Measurements from ENCODE around the gene LPGAT1. TPM values are rescaled to one million over a fixed set of nuclear protein-coding genes. Genes with fewer than 3 reads are reported as not detected.
A peak's percentile ranks its signal among the peaks of the same experiment; 100 is the strongest.

Gene LPGAT1
- total and polyA plus RNA-seq, 2 donors from 2014 or later = 7.1 to 67.4 TPM

DNA sequence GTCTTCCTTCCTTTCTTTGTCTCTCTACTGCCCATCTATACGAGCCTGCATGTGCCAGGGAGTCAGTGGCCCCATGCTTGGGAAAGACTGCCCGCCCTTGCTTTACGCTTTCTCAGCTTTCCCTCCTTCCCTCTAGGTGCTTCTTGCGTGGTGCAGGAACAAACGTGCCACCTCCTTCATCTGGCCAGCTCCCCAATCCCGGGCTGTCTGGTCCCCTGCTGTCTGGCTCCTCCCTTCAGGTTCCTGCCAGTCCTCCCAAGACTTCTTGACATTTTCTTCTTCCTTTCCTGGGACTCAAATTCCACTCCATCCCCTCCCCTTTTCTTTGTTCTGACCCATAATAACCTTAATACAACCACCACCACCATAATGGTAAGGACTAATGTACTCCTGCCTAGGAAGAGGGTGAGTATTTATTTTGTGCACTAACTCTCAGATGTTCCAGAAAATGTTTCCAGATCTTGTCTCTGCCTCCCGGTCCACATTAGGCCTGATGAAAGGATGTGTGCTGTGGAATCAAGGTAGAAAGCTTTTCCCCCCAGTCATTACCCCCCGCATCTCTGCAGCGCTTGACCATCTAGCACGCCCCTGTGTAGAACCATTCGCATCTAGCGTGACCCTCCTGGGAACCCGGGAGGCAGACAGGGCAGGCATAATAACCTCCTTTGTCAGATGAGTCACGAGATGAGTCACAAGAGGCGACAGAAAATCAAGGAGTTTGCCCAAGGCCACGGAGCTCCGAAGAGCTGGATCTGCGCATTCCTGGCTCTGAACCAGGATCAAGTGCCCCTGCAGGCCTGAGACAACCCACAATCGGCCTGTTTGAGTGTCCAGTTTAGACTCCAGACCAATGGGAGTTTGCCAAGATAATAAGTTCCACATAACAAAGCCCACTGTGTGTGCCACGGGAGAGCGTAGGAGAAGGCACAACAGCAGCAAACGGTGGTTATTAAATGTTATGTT, 95.1 kb downstream of the LPGAT1 start:
- H3K36me3 ChIP-seq (ENCODE audit: control insufficient read depth in 2 of 3, insufficient read depth in 3 of 3, low read length in 3 of 3) = no peaks in the 10 kb centered on the region
- no peak overlapping the region for H3K27ac ChIP-seq (ENCODE audit: low read depth in 2 of 2, low read length in 2 of 2)
- H3K27me3 ChIP-seq (ENCODE audit: control insufficient read depth, insufficient read depth, low read length) = no peaks in the 10 kb centered on the region
- no peaks in the 10 kb centered on the region for H3K4me1 ChIP-seq (ENCODE audit: control insufficient read depth in 2 of 3, insufficient read depth in 2 of 3, low read depth in 1 of 3, low read length in 3 of 3)
- no peaks in the 10 kb centered on the region for H3K9me3 ChIP-seq (ENCODE audit: control insufficient read depth in 2 of 3, insufficient read depth in 1 of 3, low read length in 3 of 3)
- no peak for TF ChIP-seq CTCF (IDR thresholded peaks at IDR 0.05; ENCODE audit: borderline replicate concordance, extremely low read depth, insufficient read depth)
- no peak for FAIRE-seq
- H3K9ac ChIP-seq (ENCODE audit: low read length in 3 of 3) = no peak overlapping the region
- intact Hi-C loops (cut with DNase I) = no loop called here
- H3K4me3 ChIP-seq (ENCODE audit: low read length in 3 of 3) = no peak overlapping the region
- DNase-seq = no peak

DNA sequence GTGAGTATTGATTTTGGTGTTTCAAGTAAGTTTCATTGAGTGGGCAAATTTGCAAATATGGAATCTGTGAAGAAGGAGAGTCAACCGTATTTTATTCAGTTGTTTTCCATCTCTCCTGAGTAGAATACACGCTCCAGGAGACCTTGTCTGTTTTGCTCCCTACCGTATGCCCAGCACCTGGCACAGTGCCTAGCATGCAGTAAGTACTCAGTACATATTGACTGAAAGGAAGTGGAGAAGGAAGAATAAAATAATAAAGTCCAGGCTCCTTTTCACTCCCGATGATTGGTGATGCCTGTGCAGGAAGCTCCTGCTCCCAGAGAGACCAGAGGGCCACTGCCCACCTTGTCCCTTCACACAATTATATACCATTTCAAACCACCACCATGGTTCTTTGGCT, 95.8 kb downstream of the LPGAT1 start:
- Histone ChIP-seq H3K36me3 (ENCODE audit: control insufficient read depth in 2 of 3, insufficient read depth in 3 of 3, low read length in 3 of 3) (no peaks in the 10 kb centered on the region), H3K27ac (ENCODE audit: low read depth in 2 of 2, low read length in 2 of 2) (no peak overlapping the region), H3K4me3 (ENCODE audit: low read length in 3 of 3) (no peak overlapping the region), H3K27me3 (ENCODE audit: control insufficient read depth, insufficient read depth, low read length) (no peaks in the 10 kb centered on the region), H3K9ac (ENCODE audit: low read length in 3 of 3) (no peak overlapping the region), H3K9me3 (ENCODE audit: control insufficient read depth in 2 of 3, insufficient read depth in 1 of 3, low read length in 3 of 3) (no peaks in the 10 kb centered on the region), H3K4me1 (ENCODE audit: control insufficient read depth in 2 of 3, insufficient read depth in 2 of 3, low read depth in 1 of 3, low read length in 3 of 3) (no peaks in the 10 kb centered on the region)
- intact Hi-C loops (cut with DNase I) = no loop called here
- FAIRE-seq (no peak), DNase-seq (no peak)
- TF ChIP-seq CTCF (IDR thresholded peaks at IDR 0.05; ENCODE audit: borderline replicate concordance, extremely low read depth, insufficient read depth) = no peak

- FAIRE-seq (no peak), DNase-seq (peak in 1 of 5 donors; percentile 11)
- Histone ChIP-seq H3K4me3 (ENCODE audit: low read length in 3 of 3) (no peak overlapping the region), H3K36me3 (ENCODE audit: control insufficient read depth in 2 of 3, insufficient read depth in 3 of 3, low read length in 3 of 3) (no peaks in the 10 kb centered on the region), H3K27ac (ENCODE audit: low read depth in 2 of 2, low read length in 2 of 2) (no peak overlapping the region), H3K27me3 (ENCODE audit: control insufficient read depth, insufficient read depth, low read length) (no peaks in the 10 kb centered on the region), H3K4me1 (ENCODE audit: control insufficient read depth in 2 of 3, insufficient read depth in 2 of 3, low read depth in 1 of 3, low read length in 3 of 3) (no peaks in the 10 kb centered on the region), H3K9me3 (ENCODE audit: control insufficient read depth in 2 of 3, insufficient read depth in 1 of 3, low read length in 3 of 3) (no peaks in the 10 kb centered on the region), H3K9ac (ENCODE audit: low read length in 3 of 3) (no peak overlapping the region)
- intact Hi-C loops (cut with DNase I) = no loop called here
- no peak for TF ChIP-seq CTCF (IDR thresholded peaks at IDR 0.05; ENCODE audit: borderline replicate concordance, extremely low read depth, insufficient read depth)
Observed at GRCh38 chr1:211734359-211734758, 96.2 kb downstream of the LPGAT1 start.
